ENCODE measurements around the gene TMTC2.

DNA sequence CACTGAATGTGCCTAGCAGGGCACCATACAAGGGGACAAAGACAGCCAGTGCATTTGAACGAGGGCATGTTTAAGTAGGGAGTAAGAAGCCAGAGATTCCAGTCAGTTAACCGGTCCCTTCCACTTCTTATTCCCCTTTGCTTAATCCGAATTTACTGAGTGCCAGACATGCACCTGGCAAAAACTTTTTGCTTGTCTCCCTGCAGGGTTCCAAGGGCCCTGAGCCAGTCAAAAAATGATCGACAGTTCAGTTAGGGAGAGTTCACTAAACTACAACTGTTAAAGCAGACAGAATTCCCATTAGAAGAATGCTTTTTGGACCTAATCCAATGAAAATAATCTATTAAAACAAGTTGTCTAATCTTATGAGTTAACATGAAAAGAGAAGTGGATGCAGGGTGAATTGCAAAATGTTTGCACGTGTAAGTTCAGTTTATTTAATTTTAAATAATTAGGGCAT, 193.8 kb downstream of the TMTC2 start:
- TF ChIP-seq, protein P1, sequence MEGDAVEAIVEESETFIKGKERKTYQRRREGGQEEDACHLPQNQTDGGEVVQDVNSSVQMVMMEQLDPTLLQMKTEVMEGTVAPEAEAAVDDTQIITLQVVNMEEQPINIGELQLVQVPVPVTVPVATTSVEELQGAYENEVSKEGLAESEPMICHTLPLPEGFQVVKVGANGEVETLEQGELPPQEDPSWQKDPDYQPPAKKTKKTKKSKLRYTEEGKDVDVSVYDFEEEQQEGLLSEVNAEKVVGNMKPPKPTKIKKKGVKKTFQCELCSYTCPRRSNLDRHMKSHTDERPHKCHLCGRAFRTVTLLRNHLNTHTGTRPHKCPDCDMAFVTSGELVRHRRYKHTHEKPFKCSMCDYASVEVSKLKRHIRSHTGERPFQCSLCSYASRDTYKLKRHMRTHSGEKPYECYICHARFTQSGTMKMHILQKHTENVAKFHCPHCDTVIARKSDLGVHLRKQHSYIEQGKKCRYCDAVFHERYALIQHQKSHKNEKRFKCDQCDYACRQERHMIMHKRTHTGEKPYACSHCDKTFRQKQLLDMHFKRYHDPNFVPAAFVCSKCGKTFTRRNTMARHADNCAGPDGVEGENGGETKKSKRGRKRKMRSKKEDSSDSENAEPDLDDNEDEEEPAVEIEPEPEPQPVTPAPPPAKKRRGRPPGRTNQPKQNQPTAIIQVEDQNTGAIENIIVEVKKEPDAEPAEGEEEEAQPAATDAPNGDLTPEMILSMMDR (IDR thresholded peaks at IDR 0.05), result no peak
- no peak for TF ChIP-seq EZH2 (IDR thresholded peaks at IDR 0.05)
